GM23338 (cell line): ENCODE measurements around the gene SLC4A2. TPM values are rescaled to one million over a fixed set of nuclear protein-coding genes. Genes with fewer than 3 reads are reported as not detected.

ENCODE experiments used
- ATAC-seq: fragments of 200-7000 bp; cut with Tn5 transposase; 3 replicates; pipeline ENCODE4 v1.9.1; 2020
- DNase-seq: peaks from one replicate; pipeline ENCODE4 v3.0.0-alpha.2; 2015; ENCODE audit warnings: low spot score
- H2AFZ ChIP-seq: fragments of 200-600 bp; sonication (generic); 2 replicates; pipeline ENCODE4 v1.8.0; 2016; ENCODE audit warnings: antibody characterized with exemption, mild to moderate bottlenecking, moderate library complexity
- H3F3A ChIP-seq: fragments of 200-600 bp; sonication (generic); replicated peaks from 2 replicates; pipeline ENCODE4 v1.8.0; 2017; ENCODE audit warnings: antibody characterized with exemption, mixed run types, low read depth
- H3K27ac ChIP-seq: fragments of 200-600 bp; sonication (generic); 2 replicates; pipeline ENCODE4 v1.6.1; 2016; ENCODE audit warnings: low read depth
- H3K27me3 ChIP-seq: fragments of 200-600 bp; sonication (generic); 2 replicates; pipeline ENCODE4 v1.8.0; 2016; ENCODE audit warnings: mild to moderate bottlenecking, mixed run types, moderate library complexity; ENCODE audit not compliant: insufficient read depth
- H3K36me3 ChIP-seq: fragments of 200-600 bp; sonication (generic); 2 replicates; pipeline ENCODE4 v1.8.0; 2016; ENCODE audit warnings: mild to moderate bottlenecking; ENCODE audit not compliant: insufficient read depth
- H3K4me1 ChIP-seq: fragments of 200-600 bp; sonication (generic); 2 replicates; pipeline ENCODE4 v1.8.0; 2016; ENCODE audit warnings: mild to moderate bottlenecking, moderate library complexity; ENCODE audit not compliant: insufficient read depth
- H3K4me2 ChIP-seq: fragments of 200-600 bp; sonication (generic); 2 replicates; pipeline ENCODE4 v1.7.1; 2017; ENCODE audit warnings: mixed run types
- H3K4me3 ChIP-seq: fragments of 200-600 bp; sonication (generic); 2 replicates; pipeline ENCODE4 v1.6.1; 2016; ENCODE audit warnings: mixed run types
- H3K79me2 ChIP-seq: fragments of 200-600 bp; sonication (generic); replicated peaks from 2 replicates; pipeline ENCODE4 v1.8.0; 2017; ENCODE audit warnings: mild to moderate bottlenecking; ENCODE audit not compliant: insufficient read depth
- H3K9me2 ChIP-seq: fragments of 200-600 bp; sonication (generic); 2 replicates; pipeline ENCODE4 v1.8.0; 2017; ENCODE audit not compliant: insufficient read depth
- H4K20me1 ChIP-seq: fragments of 200-600 bp; sonication (generic); replicated peaks from 2 replicates; pipeline ENCODE4 v1.8.0; 2017; ENCODE audit warnings: mild to moderate bottlenecking; ENCODE audit not compliant: insufficient read depth
- H3K27ac Mint-ChIP-seq: 2 replicates; pipeline ENCODE4 v1.8.0; 2020; ENCODE audit warnings: inconsistent platforms, mild to moderate bottlenecking, moderate library complexity, mixed read lengths
- H3K27me3 Mint-ChIP-seq: 3 replicates; pipeline ENCODE4 v1.8.0; 2022; ENCODE audit warnings: low read depth, mild to moderate bottlenecking, moderate library complexity, mixed read lengths, inconsistent platforms; ENCODE audit not compliant: insufficient read depth, poor library complexity
- H3K36me3 Mint-ChIP-seq: 3 replicates; pipeline ENCODE4 v1.8.0; 2021; ENCODE audit warnings: low read depth, mild to moderate bottlenecking, inconsistent platforms, moderate library complexity, mixed read lengths
- H3K4me1 Mint-ChIP-seq: 3 replicates; pipeline ENCODE4 v1.8.0; 2020; ENCODE audit warnings: mild to moderate bottlenecking, inconsistent platforms, mixed read lengths
- H3K4me3 Mint-ChIP-seq: 3 replicates; pipeline ENCODE4 v1.8.0; 2021; ENCODE audit warnings: moderate library complexity, mild to moderate bottlenecking, inconsistent platforms, mixed read lengths
- H3K9me3 Mint-ChIP-seq: 3 replicates; pipeline ENCODE4 v1.8.0; 2020; ENCODE audit warnings: moderate library complexity, mild to moderate bottlenecking, inconsistent platforms, mixed read lengths
- CREB1 ChIP-seq: fragments of 250-450 bp; sonication (Bioruptor Pico); IDR thresholded peaks from 2 replicates; pipeline ENCODE4 v1.5.0; 2020; ENCODE audit warnings: low read depth, mild to moderate bottlenecking, moderate library complexity
- EZH2 ChIP-seq: fragments of 200-600 bp; sonication (generic); IDR thresholded peaks from one replicate; pipeline ENCODE4 v1.8.0; 2017; ENCODE audit warnings: antibody characterized with exemption, mild to moderate bottlenecking, low read depth; ENCODE audit not compliant: unreplicated experiment
- EZH2phosphoT487 ChIP-seq: fragments of 200-600 bp; sonication (generic); IDR thresholded peaks from one replicate; pipeline ENCODE4 v1.8.1; 2018; ENCODE audit warnings: antibody characterized with exemption; ENCODE audit not compliant: unreplicated experiment
- JUNB ChIP-seq: IDR thresholded peaks from one replicate; pipeline ENCODE4 v1.6.1; 2016; ENCODE audit warnings: antibody characterized with exemption; ENCODE audit not compliant: unreplicated experiment
- NANOG ChIP-seq: IDR thresholded peaks from 2 replicates; pipeline ENCODE4 v1.6.1; 2016; ENCODE audit warnings: antibody characterized with exemption, borderline replicate concordance
- POLR2AphosphoS5 ChIP-seq: IDR thresholded peaks from 2 replicates; pipeline ENCODE4 v1.6.1; 2016; ENCODE audit warnings: antibody characterized with exemption, low read depth
- STAT1 ChIP-seq: IDR thresholded peaks from one replicate; pipeline ENCODE4 v1.6.1; 2016; ENCODE audit warnings: antibody characterized with exemption; ENCODE audit not compliant: unreplicated experiment
- ZNF114 ChIP-seq: fragments of 250-450 bp; sonication (Bioruptor Pico); IDR thresholded peaks from 2 replicates; pipeline ENCODE4 v1.5.0; 2020; ENCODE audit warnings: mild to moderate bottlenecking, moderate library complexity
- ZNF331 ChIP-seq: fragments of 250-450 bp; sonication (Bioruptor Pico); IDR thresholded peaks from 2 replicates; pipeline ENCODE4 v1.5.0; 2020; ENCODE audit warnings: low read depth, mild to moderate bottlenecking, moderate library complexity
- polyA plus RNA-seq: library from polyadenylated mRNA; unstranded; fragments of >200 nt; fragmentation: Nextera tagmentation; extraction: Ambion mirVana; gene quantifications from 2 replicates; pipeline ENCODE4 v1.2.1, GENCODE V29; 2016
- total RNA-seq: library from RNA; depleted of rRNA; stranded (reverse); fragments of >200 nt; shearing (Covaris generic); gene quantifications from 2 replicates; pipeline ENCODE4 v1.2.3, GENCODE V29; 2014
- TF ChIP-seq, protein P1 (sequence below): IDR thresholded peaks from one replicate; pipeline ENCODE4 v1.6.1; 2018; ENCODE audit warnings: antibody characterized with exemption; ENCODE audit not compliant: unreplicated experiment
- TF ChIP-seq, protein P2 (sequence below): IDR thresholded peaks from 2 replicates; pipeline ENCODE4 v1.6.1; 2016; ENCODE audit warnings: antibody characterized with exemption
- TF ChIP-seq, protein P3 (sequence below): fragments of 250-450 bp; sonication (Bioruptor Pico); IDR thresholded peaks from 2 replicates; pipeline ENCODE4 v1.5.0; 2020; ENCODE audit warnings: mild to moderate bottlenecking, moderate library complexity
- TF ChIP-seq, protein P4 (sequence below), 2 experiments: fragments of 200-600 bp in 1 of 2; sonication (generic) in 1 of 2; conservative IDR thresholded peaks; 2 replicates each; pipeline versions ENCODE4 v1.5.1 to v1.6.1; 2016 to 2017; ENCODE audit warnings: antibody characterized with exemption in 2 of 2, low read depth in 2 of 2, mild to moderate bottlenecking in 2 of 2, moderate library complexity in 1 of 2

SLC4A2 gene
- total and polyA plus RNA-seq, 2 experiments from 2014 or later, result 64.8 to 106 TPM

DNA sequence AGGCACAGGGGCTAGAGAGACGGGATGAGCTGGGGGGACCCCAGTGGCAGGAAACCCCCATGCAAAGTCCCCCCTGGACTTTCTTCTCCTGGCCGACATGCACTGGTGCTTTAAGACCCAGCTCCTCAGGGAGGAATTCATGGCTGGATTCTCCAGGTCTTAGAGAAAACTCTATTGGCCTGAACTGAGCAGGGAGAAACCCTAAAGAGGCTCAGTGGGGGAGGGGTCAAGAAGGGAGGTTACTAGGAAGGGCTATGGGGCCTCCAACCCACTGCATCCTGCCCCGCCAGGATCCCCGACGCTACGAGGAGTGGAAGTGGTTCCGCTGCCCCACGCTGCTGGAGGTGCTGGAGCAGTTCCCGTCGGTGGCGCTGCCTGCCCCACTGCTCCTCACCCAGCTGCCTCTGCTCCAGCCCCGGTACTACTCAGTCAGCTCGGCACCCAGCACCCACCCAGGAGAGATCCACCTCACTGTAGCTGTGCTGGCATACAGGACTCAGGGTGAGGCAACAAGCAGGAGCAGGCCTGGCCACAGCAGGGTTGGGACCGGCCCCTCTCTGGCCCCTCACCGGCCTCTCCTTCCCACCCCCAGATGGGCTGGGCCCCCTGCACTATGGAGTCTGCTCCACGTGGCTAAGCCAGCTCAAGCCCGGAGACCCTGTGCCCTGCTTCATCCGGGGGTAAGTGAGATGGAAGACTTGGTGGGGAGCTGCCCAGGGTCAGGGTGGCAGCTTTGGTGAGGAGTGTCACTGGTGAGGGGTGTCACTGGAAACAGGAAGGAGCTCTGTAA, 48.9 kb upstream of the SLC4A2 start:
- no peaks in the 10 kb centered on the region for H3K9me3 Mint-ChIP-seq
- Histone ChIP-seq H4K20me1 (no peaks in the 10 kb centered on the region), H3K4me1 (peaks cover 27% of the 10 kb centered on the region), H3K9me2 (no peaks in the 10 kb centered on the region), H3F3A (0 out of 2 replicates have a peak, but pooled peaks cover 8% of the 10 kb centered on the region), H3K4me3 (peak overlapping the region; percentile 23; the same call in 1 of the 2 replicates), H3K27ac (no peak overlapping the region), H3K4me2 (peak overlapping the region; percentile 51), H3K27me3 (peaks cover 12% of the 10 kb centered on the region), H3K79me2 (no peaks in the 10 kb centered on the region), H2AFZ (0 out of 2 replicates have a peak overlapping the region, but pooled peaks have one; percentile 23), H3K36me3 (no peaks in the 10 kb centered on the region)
- H3K4me1 Mint-ChIP-seq, result peaks cover 40% of the 10 kb centered on the region
- peaks cover 25% of the 10 kb centered on the region for H3K27me3 Mint-ChIP-seq
- TF ChIP-seq CREB1 (CRISPR knock-in tag) (no peak), ZNF114 (CRISPR knock-in tag) (no peak), ZNF331 (CRISPR knock-in tag) (no peak), POLR2AphosphoS5 (no peak), EZH2 (no peak), JUNB (no peak), EZH2phosphoT487 (no peak), NANOG (no peak), STAT1 (no peak)
- TF ChIP-seq, protein P1, sequence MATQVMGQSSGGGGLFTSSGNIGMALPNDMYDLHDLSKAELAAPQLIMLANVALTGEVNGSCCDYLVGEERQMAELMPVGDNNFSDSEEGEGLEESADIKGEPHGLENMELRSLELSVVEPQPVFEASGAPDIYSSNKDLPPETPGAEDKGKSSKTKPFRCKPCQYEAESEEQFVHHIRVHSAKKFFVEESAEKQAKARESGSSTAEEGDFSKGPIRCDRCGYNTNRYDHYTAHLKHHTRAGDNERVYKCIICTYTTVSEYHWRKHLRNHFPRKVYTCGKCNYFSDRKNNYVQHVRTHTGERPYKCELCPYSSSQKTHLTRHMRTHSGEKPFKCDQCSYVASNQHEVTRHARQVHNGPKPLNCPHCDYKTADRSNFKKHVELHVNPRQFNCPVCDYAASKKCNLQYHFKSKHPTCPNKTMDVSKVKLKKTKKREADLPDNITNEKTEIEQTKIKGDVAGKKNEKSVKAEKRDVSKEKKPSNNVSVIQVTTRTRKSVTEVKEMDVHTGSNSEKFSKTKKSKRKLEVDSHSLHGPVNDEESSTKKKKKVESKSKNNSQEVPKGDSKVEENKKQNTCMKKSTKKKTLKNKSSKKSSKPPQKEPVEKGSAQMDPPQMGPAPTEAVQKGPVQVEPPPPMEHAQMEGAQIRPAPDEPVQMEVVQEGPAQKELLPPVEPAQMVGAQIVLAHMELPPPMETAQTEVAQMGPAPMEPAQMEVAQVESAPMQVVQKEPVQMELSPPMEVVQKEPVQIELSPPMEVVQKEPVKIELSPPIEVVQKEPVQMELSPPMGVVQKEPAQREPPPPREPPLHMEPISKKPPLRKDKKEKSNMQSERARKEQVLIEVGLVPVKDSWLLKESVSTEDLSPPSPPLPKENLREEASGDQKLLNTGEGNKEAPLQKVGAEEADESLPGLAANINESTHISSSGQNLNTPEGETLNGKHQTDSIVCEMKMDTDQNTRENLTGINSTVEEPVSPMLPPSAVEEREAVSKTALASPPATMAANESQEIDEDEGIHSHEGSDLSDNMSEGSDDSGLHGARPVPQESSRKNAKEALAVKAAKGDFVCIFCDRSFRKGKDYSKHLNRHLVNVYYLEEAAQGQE, result no peak
- TF ChIP-seq, protein P2, sequence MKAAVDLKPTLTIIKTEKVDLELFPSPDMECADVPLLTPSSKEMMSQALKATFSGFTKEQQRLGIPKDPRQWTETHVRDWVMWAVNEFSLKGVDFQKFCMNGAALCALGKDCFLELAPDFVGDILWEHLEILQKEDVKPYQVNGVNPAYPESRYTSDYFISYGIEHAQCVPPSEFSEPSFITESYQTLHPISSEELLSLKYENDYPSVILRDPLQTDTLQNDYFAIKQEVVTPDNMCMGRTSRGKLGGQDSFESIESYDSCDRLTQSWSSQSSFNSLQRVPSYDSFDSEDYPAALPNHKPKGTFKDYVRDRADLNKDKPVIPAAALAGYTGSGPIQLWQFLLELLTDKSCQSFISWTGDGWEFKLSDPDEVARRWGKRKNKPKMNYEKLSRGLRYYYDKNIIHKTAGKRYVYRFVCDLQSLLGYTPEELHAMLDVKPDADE, result no peak
- TF ChIP-seq, protein P3, sequence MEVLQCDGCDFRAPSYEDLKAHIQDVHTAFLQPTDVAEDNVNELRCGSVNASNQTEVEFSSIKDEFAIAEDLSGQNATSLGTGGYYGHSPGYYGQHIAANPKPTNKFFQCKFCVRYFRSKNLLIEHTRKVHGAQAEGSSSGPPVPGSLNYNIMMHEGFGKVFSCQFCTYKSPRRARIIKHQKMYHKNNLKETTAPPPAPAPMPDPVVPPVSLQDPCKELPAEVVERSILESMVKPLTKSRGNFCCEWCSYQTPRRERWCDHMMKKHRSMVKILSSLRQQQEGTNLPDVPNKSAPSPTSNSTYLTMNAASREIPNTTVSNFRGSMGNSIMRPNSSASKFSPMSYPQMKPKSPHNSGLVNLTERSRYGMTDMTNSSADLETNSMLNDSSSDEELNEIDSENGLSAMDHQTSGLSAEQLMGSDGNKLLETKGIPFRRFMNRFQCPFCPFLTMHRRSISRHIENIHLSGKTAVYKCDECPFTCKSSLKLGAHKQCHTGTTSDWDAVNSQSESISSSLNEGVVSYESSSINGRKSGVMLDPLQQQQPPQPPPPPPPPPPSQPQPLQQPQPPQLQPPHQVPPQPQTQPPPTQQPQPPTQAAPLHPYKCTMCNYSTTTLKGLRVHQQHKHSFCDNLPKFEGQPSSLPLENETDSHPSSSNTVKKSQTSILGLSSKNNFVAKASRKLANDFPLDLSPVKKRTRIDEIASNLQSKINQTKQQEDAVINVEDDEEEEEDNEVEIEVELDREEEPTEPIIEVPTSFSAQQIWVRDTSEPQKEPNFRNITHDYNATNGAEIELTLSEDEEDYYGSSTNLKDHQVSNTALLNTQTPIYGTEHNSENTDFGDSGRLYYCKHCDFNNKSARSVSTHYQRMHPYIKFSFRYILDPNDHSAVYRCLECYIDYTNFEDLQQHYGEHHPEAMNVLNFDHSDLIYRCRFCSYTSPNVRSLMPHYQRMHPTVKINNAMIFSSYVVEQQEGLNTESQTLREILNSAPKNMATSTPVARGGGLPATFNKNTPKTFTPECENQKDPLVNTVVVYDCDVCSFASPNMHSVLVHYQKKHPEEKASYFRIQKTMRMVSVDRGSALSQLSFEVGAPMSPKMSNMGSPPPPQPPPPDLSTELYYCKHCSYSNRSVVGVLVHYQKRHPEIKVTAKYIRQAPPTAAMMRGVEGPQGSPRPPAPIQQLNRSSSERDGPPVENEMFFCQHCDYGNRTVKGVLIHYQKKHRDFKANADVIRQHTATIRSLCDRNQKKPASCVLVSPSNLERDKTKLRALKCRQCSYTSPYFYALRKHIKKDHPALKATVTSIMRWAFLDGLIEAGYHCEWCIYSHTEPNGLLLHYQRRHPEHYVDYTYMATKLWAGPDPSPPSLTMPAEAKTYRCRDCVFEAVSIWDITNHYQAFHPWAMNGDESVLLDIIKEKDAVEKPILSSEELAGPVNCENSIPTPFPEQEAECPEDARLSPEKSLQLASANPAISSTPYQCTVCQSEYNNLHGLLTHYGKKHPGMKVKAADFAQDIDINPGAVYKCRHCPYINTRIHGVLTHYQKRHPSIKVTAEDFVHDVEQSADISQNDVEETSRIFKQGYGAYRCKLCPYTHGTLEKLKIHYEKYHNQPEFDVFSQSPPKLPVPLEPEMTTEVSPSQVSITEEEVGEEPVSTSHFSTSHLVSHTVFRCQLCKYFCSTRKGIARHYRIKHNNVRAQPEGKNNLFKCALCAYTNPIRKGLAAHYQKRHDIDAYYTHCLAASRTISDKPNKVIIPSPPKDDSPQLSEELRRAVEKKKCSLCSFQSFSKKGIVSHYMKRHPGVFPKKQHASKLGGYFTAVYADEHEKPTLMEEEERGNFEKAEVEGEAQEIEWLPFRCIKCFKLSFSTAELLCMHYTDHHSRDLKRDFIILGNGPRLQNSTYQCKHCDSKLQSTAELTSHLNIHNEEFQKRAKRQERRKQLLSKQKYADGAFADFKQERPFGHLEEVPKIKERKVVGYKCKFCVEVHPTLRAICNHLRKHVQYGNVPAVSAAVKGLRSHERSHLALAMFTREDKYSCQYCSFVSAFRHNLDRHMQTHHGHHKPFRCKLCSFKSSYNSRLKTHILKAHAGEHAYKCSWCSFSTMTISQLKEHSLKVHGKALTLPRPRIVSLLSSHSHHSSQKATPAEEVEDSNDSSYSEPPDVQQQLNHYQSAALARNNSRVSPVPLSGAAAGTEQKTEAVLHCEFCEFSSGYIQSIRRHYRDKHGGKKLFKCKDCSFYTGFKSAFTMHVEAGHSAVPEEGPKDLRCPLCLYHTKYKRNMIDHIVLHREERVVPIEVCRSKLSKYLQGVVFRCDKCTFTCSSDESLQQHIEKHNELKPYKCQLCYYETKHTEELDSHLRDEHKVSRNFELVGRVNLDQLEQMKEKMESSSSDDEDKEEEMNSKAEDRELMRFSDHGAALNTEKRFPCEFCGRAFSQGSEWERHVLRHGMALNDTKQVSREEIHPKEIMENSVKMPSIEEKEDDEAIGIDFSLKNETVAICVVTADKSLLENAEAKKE, result no peak
- TF ChIP-seq, protein P4, sequence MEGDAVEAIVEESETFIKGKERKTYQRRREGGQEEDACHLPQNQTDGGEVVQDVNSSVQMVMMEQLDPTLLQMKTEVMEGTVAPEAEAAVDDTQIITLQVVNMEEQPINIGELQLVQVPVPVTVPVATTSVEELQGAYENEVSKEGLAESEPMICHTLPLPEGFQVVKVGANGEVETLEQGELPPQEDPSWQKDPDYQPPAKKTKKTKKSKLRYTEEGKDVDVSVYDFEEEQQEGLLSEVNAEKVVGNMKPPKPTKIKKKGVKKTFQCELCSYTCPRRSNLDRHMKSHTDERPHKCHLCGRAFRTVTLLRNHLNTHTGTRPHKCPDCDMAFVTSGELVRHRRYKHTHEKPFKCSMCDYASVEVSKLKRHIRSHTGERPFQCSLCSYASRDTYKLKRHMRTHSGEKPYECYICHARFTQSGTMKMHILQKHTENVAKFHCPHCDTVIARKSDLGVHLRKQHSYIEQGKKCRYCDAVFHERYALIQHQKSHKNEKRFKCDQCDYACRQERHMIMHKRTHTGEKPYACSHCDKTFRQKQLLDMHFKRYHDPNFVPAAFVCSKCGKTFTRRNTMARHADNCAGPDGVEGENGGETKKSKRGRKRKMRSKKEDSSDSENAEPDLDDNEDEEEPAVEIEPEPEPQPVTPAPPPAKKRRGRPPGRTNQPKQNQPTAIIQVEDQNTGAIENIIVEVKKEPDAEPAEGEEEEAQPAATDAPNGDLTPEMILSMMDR (conservative IDR thresholded peaks at IDR 0.05; ENCODE audit: low read depth in 2 of 2), result no peak
- peaks cover 7% of the 10 kb centered on the region; the same call in 1 of the 3 replicates for H3K36me3 Mint-ChIP-seq
- DNase-seq, result peak; percentile 85
- peak; percentile 5 for ATAC-seq
- peak overlapping the region; percentile 64 for H3K4me3 Mint-ChIP-seq
- H3K27ac Mint-ChIP-seq, result no peak overlapping the region; the same call in none of the 2 replicates
